ENCODE results near the gene AFMID. TPM values are rescaled to one million over a fixed set of nuclear protein-coding genes. Genes with fewer than 3 reads are reported as not detected.

The AFMID gene
- polyA plus RNA-seq, 4 donors, result 50.4 to 82.3 (median 60.4) TPM

- DNase-seq (ENCODE audit: low read depth in 4 of 4, low spot score in 3 of 4), result no peak
These were observed 48.7 kb downstream of the AFMID start for GRCh38 chr17:78235885-78236284.

- DNase-seq (ENCODE audit: low read depth in 4 of 4, low spot score in 3 of 4), result no peak
These were observed 49.4 kb downstream of the AFMID start for GRCh38 chr17:78236362-78237127.

- no peak for DNase-seq (ENCODE audit: low read depth in 4 of 4, low spot score in 3 of 4)
These were observed 50.3 kb downstream of the AFMID start for GRCh38 chr17:78237401-78238012.

- DNase-seq (ENCODE audit: low read depth in 4 of 4, low spot score in 3 of 4), result no peak
These were observed 51.8 kb downstream of the AFMID start for GRCh38 chr17:78238823-78239488.

GRCh38 chr17:78239489-78239931 lies 52.3 kb downstream of the AFMID start:
- no peak for DNase-seq (ENCODE audit: low read depth in 4 of 4, low spot score in 3 of 4)

- DNase-seq (ENCODE audit: low read depth in 4 of 4, low spot score in 3 of 4), result no peak
These were observed 53.0 kb downstream of the AFMID start for GRCh38 chr17:78240012-78240655.

- DNase-seq (ENCODE audit: low read depth in 4 of 4, low spot score in 3 of 4), result no peak
These were observed 53.7 kb downstream of the AFMID start for GRCh38 chr17:78240839-78241238.

GRCh38 chr17:78241277-78242023 lies 54.3 kb downstream of the AFMID start:
- DNase-seq (ENCODE audit: low read depth in 4 of 4, low spot score in 3 of 4), result no peak

- no peak for DNase-seq (ENCODE audit: low read depth in 4 of 4, low spot score in 3 of 4)
These were observed 55.0 kb downstream of the AFMID start for GRCh38 chr17:78242024-78242742.

GRCh38 chr17:78247304-78247703 lies 60.1 kb downstream of the AFMID start:
- DNase-seq (ENCODE audit: low read depth in 4 of 4, low spot score in 3 of 4), result no peak

GRCh38 chr17:78248051-78248914 lies 61.1 kb downstream of the AFMID start:
- DNase-seq (ENCODE audit: low read depth in 4 of 4, low spot score in 3 of 4), result no peak

- no peak for DNase-seq (ENCODE audit: low read depth in 4 of 4, low spot score in 3 of 4)
These were observed 62.1 kb downstream of the AFMID start for GRCh38 chr17:78249074-78249817.

- no peak for DNase-seq (ENCODE audit: low read depth in 4 of 4, low spot score in 3 of 4)
These were observed 63.0 kb downstream of the AFMID start for GRCh38 chr17:78249818-78250806.

- DNase-seq (ENCODE audit: low read depth in 4 of 4, low spot score in 3 of 4), result no peak
These were observed 64.0 kb downstream of the AFMID start for GRCh38 chr17:78250891-78251772.

- no peak for DNase-seq (ENCODE audit: low read depth in 4 of 4, low spot score in 3 of 4)
These were observed 64.6 kb downstream of the AFMID start for GRCh38 chr17:78251773-78252103.

GRCh38 chr17:78252111-78252634 lies 65.0 kb downstream of the AFMID start:
- no peak for DNase-seq (ENCODE audit: low read depth in 4 of 4, low spot score in 3 of 4)
